Thyroid gland (tissue), 4 donors: ENCODE results near the gene TARBP2.

Experiments used
- POLR2A ChIP-seq, 2 donors: fragments of 450-650 bp; IDR thresholded peaks; one replicate each; pipeline ENCODE4 v1.6.1; 2017; ENCODE audit warnings: antibody characterized with exemption in 2 of 2, mild to moderate bottlenecking in 2 of 2, moderate library complexity in 1 of 2
- TF ChIP-seq, protein P1 (sequence below), 6 experiments: fragments of 200-600 bp in 3 of 6; fragments of 450-650 bp in 3 of 6; sonication (generic) in 3 of 6; IDR thresholded peaks; one replicate each; pipeline ENCODE4 v1.5.1; 2016 to 2019; ENCODE audit warnings: antibody characterized with exemption in 6 of 6, mild to moderate bottlenecking in 2 of 6, inconsistent platforms in 1 of 6, moderate library complexity in 1 of 6

DNA sequence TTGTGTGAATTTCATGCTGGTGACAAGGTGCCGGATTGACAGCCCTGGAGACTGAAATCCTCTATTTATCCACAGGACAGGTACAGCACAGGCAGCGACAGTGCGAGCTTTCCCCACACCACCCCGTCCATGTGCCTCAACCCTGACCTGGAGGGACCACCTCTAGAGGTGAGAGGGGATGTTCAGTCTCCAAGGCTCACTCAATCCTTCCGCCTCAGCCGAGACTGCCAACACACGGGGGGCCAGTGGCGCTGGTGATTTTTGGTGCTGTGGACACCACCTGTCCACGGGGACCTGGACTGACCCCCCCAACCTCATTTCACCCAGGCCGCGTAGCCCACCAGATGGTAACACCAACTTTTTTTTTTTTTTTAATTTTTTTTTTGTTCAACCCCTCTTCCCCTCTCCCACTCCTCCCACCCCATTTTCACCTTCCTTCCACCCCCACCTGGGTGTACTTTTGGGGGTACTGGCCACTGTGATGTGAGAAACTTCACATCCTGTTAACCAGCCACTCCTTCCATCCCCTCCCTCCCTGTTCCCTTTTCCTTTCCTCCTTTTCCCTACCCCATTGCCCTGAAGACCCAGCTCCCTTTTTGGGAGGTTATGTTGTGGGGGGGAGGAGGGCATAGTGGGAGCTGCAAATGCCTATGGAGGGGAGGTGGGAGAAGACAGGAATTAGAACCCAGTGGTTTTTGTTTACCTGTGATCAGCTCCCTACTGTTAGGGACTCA is 36.2 kb upstream of the TARBP2 start:
- TF ChIP-seq, protein P1, sequence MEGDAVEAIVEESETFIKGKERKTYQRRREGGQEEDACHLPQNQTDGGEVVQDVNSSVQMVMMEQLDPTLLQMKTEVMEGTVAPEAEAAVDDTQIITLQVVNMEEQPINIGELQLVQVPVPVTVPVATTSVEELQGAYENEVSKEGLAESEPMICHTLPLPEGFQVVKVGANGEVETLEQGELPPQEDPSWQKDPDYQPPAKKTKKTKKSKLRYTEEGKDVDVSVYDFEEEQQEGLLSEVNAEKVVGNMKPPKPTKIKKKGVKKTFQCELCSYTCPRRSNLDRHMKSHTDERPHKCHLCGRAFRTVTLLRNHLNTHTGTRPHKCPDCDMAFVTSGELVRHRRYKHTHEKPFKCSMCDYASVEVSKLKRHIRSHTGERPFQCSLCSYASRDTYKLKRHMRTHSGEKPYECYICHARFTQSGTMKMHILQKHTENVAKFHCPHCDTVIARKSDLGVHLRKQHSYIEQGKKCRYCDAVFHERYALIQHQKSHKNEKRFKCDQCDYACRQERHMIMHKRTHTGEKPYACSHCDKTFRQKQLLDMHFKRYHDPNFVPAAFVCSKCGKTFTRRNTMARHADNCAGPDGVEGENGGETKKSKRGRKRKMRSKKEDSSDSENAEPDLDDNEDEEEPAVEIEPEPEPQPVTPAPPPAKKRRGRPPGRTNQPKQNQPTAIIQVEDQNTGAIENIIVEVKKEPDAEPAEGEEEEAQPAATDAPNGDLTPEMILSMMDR (IDR thresholded peaks at IDR 0.05): no peak
- no peak for TF ChIP-seq POLR2A (IDR thresholded peaks at IDR 0.05)
